ENCODE measurements around the gene USP7. TPM values are rescaled to one million over a fixed set of nuclear protein-coding genes. Genes with fewer than 3 reads are reported as not detected.

The USP7 gene
- total RNA-seq, 2 experiments from 2014 or later, result 259 to 268 TPM

- CTCF ChIA-PET, result no interaction called here
Observed at GRCh38 chr16:8926827-8927226, 36.9 kb downstream of the USP7 start.

GRCh38 chr16:8925455-8925854 lies 38.3 kb downstream of the USP7 start:
- Mint-ChIP-seq H3K9me3 (no peaks in the 10 kb centered on the region), H3K4me1 (ENCODE audit: low read depth) (peaks cover 46% of the 10 kb centered on the region), H3K36me3 (ENCODE audit: low read depth) (peaks cover 93% of the 10 kb centered on the region), H3K4me3 (no peak overlapping the region), H3K27me3 (no peaks in the 10 kb centered on the region), H3K27ac (no peak overlapping the region)
- Histone ChIP-seq H3K27me3 (ENCODE audit: control insufficient read depth in 1 of 2, insufficient read depth in 2 of 2, low read length in 2 of 2) (no peaks in the 10 kb centered on the region), H3K27ac (ENCODE audit: low read depth in 1 of 2, low read length in 2 of 2) (no peak overlapping the region), H3K4me1 (ENCODE audit: insufficient read depth, low read length) (peaks cover 17% of the 10 kb centered on the region), H3K9me3 (ENCODE audit: control insufficient read depth in 1 of 2, insufficient read depth in 1 of 2, low read length in 2 of 2) (no peaks in the 10 kb centered on the region), H3K4me3 (ENCODE audit: low read length) (no peak overlapping the region), H3K36me3 (ENCODE audit: insufficient read depth, low read length) (peaks cover 84% of the 10 kb centered on the region)
- ChIA-PET POLR2A (no interaction called here), CTCF (interaction anchor here (1.3 to 1.4 kb wide), 2 partner anchors 11 to 83 kb away, joined by 3 to 8 read pairs; no protein-coding TSS in a partner anchor)
- intact Hi-C loops (cut with DNase I, micrococcal nuclease), result no loop called here
- no peak for ATAC-seq (ENCODE audit: poor library complexity)
- no peak for DNase-seq
- no peak for TF ChIP-seq CTCF (IDR thresholded peaks at IDR 0.05)

More at GRCh38 chr16:8926827-8927226, 36.9 kb downstream of the USP7 start:
- Mint-ChIP-seq H3K4me3 (no peak overlapping the region), H3K9me3 (no peaks in the 10 kb centered on the region), H3K4me1 (ENCODE audit: low read depth) (peaks cover 46% of the 10 kb centered on the region), H3K27me3 (no peaks in the 10 kb centered on the region), H3K36me3 (ENCODE audit: low read depth) (peaks cover 82% of the 10 kb centered on the region), H3K27ac (no peak overlapping the region)
- H3K4me1 ChIP-seq (ENCODE audit: insufficient read depth, low read length), result peaks cover 14% of the 10 kb centered on the region
- H3K36me3 ChIP-seq (ENCODE audit: insufficient read depth, low read length), result peaks cover 70% of the 10 kb centered on the region
- no peaks in the 10 kb centered on the region for H3K9me3 ChIP-seq (ENCODE audit: control insufficient read depth in 1 of 2, insufficient read depth in 1 of 2, low read length in 2 of 2)
- POLR2A ChIA-PET, result no interaction called here
- DNase-seq (no peak), ATAC-seq (ENCODE audit: poor library complexity) (no peak)
- TF ChIP-seq CTCF (IDR thresholded peaks at IDR 0.05), result no peak
- intact Hi-C loops (cut with DNase I, micrococcal nuclease), result no loop called here
- no peak overlapping the region for H3K4me3 ChIP-seq (ENCODE audit: low read length)
- no peaks in the 10 kb centered on the region for H3K27me3 ChIP-seq (ENCODE audit: control insufficient read depth in 1 of 2, insufficient read depth in 2 of 2, low read length in 2 of 2)
- H3K27ac ChIP-seq (ENCODE audit: low read depth in 1 of 2, low read length in 2 of 2), result no peak overlapping the region

- no peak for DNase-seq
- TF ChIP-seq CTCF (IDR thresholded peaks at IDR 0.05), result no peak
- Mint-ChIP-seq H3K4me1 (ENCODE audit: low read depth) (peaks cover 52% of the 10 kb centered on the region), H3K27me3 (no peaks in the 10 kb centered on the region), H3K9me3 (no peaks in the 10 kb centered on the region), H3K27ac (no peak overlapping the region), H3K36me3 (ENCODE audit: low read depth) (peaks cover 93% of the 10 kb centered on the region), H3K4me3 (no peak overlapping the region)
- intact Hi-C loops (cut with DNase I, micrococcal nuclease), result loop anchor here in 1 of 2 experiments (5.0 kb wide), 1 partner anchor 38 kb away; the partner anchor contains the start of gene USP7
- peaks cover 25% of the 10 kb centered on the region for H3K4me1 ChIP-seq (ENCODE audit: insufficient read depth, low read length)
- H3K27ac ChIP-seq (ENCODE audit: low read depth in 1 of 2, low read length in 2 of 2), result no peak overlapping the region
- H3K27me3 ChIP-seq (ENCODE audit: control insufficient read depth in 1 of 2, insufficient read depth in 2 of 2, low read length in 2 of 2), result no peaks in the 10 kb centered on the region
- no peak overlapping the region for H3K4me3 ChIP-seq (ENCODE audit: low read length)
- no peaks in the 10 kb centered on the region for H3K9me3 ChIP-seq (ENCODE audit: control insufficient read depth in 1 of 2, insufficient read depth in 1 of 2, low read length in 2 of 2)
- no peak for ATAC-seq (ENCODE audit: poor library complexity)
- peaks cover 85% of the 10 kb centered on the region for H3K36me3 ChIP-seq (ENCODE audit: insufficient read depth, low read length)
- ChIA-PET POLR2A (no interaction called here), CTCF (interaction anchor here (1.3 to 1.4 kb wide), 2 partner anchors 12 to 85 kb away, joined by 3 to 8 read pairs; no protein-coding TSS in a partner anchor)
Observed at GRCh38 chr16:8924214-8924613, 39.5 kb downstream of the USP7 start.

Measured in CD4-positive, alpha-beta T cell (primary cell).